ENCODE data around the gene NELL2. TPM values are rescaled to one million over a fixed set of nuclear protein-coding genes. Genes with fewer than 3 reads are reported as not detected.

The NELL2 gene
- total RNA-seq, 1 experiment from 2014 or later: 32.7 TPM

DNA sequence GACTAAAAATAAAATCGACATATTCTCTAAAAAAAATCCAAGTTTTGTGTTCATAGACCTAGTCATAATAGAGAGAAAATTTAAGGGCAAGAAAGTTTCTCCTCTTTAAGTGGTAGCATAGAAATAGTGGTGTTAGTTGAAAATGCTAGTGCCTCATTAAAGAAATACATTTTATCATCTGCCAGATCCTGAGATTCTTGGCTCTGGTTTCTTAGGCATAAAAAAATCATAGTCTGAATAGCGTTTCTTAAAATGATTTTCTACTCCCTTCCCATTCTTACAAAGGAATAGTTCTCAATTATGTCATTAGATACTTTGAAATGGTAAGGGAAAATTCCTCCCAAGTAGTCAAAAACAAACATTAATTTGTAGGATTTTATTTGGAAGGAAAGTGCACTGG lies 212.8 kb downstream of the NELL2 start:
- H3K79me2 ChIP-seq (ENCODE audit: insufficient read depth, low read length): no peaks in the 10 kb centered on the region
- no peaks in the 10 kb centered on the region for H3K9me3 ChIP-seq (ENCODE audit: control insufficient read depth, low read depth, low read length)
- H2BK12ac ChIP-seq (ENCODE audit: insufficient read length, low read depth, low read length): no peak overlapping the region
- H3K4me2 ChIP-seq (ENCODE audit: insufficient read depth, insufficient read length, low read length): no peak overlapping the region
- H3K23ac ChIP-seq (ENCODE audit: insufficient read length, low read depth, low read length): no peak overlapping the region
- Mint-ChIP-seq H3K4me1 (peaks cover 2% of the 10 kb centered on the region in 2 experiments; a peak in 3 of 4 replicates), H3K36me3 (ENCODE audit: insufficient read depth in 1 of 3, low read depth in 3 of 3) (peaks cover 6 to 16% (median 12%) of the 10 kb centered on the region in 3 experiments; a peak in 5 of 7 replicates), H3K27ac (no peak overlapping the region), H3K27me3 (ENCODE audit: low read depth) (no peaks in the 10 kb centered on the region), H3K9me3 (no peaks in the 10 kb centered on the region; a peak in 3 of 5 replicates), H3K4me3 (no peak overlapping the region)
- H3K14ac ChIP-seq (ENCODE audit: insufficient read depth, low read length): no peak overlapping the region
- H3T11ph ChIP-seq (ENCODE audit: low read length): no peak overlapping the region
- WGBS (ENCODE audit: extremely low coverage, insufficient read length, low lambda C conversion rate): no CpG with 5 or more reads among the region's 2 CpGs
- H3K27me3 ChIP-seq (ENCODE audit: insufficient read depth, low read length): no peaks in the 10 kb centered on the region
- no peak overlapping the region for H2BK15ac ChIP-seq (ENCODE audit: low read depth, low read length)
- H2BK20ac ChIP-seq (ENCODE audit: low read depth, low read length, poor library complexity, severe bottlenecking): no peak overlapping the region
- DNase-seq: no peak
- no peak overlapping the region for H4K5ac ChIP-seq (ENCODE audit: insufficient read length, low read depth, low read length)
- H2BK5ac ChIP-seq (ENCODE audit: insufficient read length, low read length): no peak overlapping the region
- no peak overlapping the region for H3K27ac ChIP-seq (ENCODE audit: insufficient read length, low read depth, low read length)
- H3K79me1 ChIP-seq (ENCODE audit: insufficient read depth, low read depth, low read length, poor library complexity, severe bottlenecking): no peaks in the 10 kb centered on the region
- no peak overlapping the region for H4K91ac ChIP-seq (ENCODE audit: insufficient read length, low read depth, low read length)
- no peak overlapping the region for H2AFZ ChIP-seq (ENCODE audit: low read length)
- no peaks in the 10 kb centered on the region for H4K20me1 ChIP-seq (ENCODE audit: control insufficient read depth, insufficient read depth, insufficient read length)
- no peak overlapping the region for H3K9ac ChIP-seq (ENCODE audit: extremely low read depth, insufficient read length, low read length)
- H3K56ac ChIP-seq (ENCODE audit: insufficient read length, low read depth, low read length): no peak overlapping the region
- H4K8ac ChIP-seq (replicated peaks; ENCODE audit: insufficient read length, low read depth, low read length): no peak overlapping the region
- TF ChIP-seq, protein P1, sequence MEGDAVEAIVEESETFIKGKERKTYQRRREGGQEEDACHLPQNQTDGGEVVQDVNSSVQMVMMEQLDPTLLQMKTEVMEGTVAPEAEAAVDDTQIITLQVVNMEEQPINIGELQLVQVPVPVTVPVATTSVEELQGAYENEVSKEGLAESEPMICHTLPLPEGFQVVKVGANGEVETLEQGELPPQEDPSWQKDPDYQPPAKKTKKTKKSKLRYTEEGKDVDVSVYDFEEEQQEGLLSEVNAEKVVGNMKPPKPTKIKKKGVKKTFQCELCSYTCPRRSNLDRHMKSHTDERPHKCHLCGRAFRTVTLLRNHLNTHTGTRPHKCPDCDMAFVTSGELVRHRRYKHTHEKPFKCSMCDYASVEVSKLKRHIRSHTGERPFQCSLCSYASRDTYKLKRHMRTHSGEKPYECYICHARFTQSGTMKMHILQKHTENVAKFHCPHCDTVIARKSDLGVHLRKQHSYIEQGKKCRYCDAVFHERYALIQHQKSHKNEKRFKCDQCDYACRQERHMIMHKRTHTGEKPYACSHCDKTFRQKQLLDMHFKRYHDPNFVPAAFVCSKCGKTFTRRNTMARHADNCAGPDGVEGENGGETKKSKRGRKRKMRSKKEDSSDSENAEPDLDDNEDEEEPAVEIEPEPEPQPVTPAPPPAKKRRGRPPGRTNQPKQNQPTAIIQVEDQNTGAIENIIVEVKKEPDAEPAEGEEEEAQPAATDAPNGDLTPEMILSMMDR (conservative IDR thresholded peaks at IDR 0.05): no peak
- no peak overlapping the region for H3K18ac ChIP-seq (ENCODE audit: insufficient read length, low read depth, low read length)
- no peak overlapping the region for H2AK5ac ChIP-seq (ENCODE audit: insufficient read length, low read length)
- H3K4me1 ChIP-seq (ENCODE audit: insufficient read depth, low read length): no peaks in the 10 kb centered on the region
- no peak overlapping the region for H3K4ac ChIP-seq (ENCODE audit: low read depth, low read length)
- H2BK120ac ChIP-seq (ENCODE audit: low read depth, low read length, poor library complexity, severe bottlenecking): no peak overlapping the region
- no peaks in the 10 kb centered on the region for H3K23me2 ChIP-seq (ENCODE audit: insufficient read length, low read depth, low read length, poor library complexity, severe bottlenecking)

Data from H9 (cell line).